RWPE1 (cell line): ENCODE measurements around the gene GAA.

ENCODE experiments used
- CTCF ChIA-PET: fragments of 350-600 bp; sonication (Branson Sonifier 250); formaldehyde crosslinking; extraction: SDS; loops from one replicate; lab custom pipeline; 2021; lab: Yijun Ruan, JAX
- POLR2A ChIA-PET: fragments of 400-600 bp; formaldehyde crosslinking; extraction: SDS; loops from one replicate; lab custom pipeline; 2020; ENCODE audit warnings: antibody characterized with exemption; ENCODE audit not compliant: low non-redundant PET; lab: Yijun Ruan, JAX
- DNase-seq: peaks from one replicate; pipeline ENCODE4 v3.0.0; 2012; ENCODE audit warnings: low spot score
- H3K27ac ChIP-seq: fragments of 450-650 bp; 2 replicates; pipeline ENCODE4 v1.5.1; 2017
- TF ChIP-seq, protein P1 (sequence below): fragments of 450-650 bp; conservative IDR thresholded peaks from 2 replicates; pipeline ENCODE4 v1.5.1; 2017; ENCODE audit warnings: low read depth, mild to moderate bottlenecking

GAA gene

DNA sequence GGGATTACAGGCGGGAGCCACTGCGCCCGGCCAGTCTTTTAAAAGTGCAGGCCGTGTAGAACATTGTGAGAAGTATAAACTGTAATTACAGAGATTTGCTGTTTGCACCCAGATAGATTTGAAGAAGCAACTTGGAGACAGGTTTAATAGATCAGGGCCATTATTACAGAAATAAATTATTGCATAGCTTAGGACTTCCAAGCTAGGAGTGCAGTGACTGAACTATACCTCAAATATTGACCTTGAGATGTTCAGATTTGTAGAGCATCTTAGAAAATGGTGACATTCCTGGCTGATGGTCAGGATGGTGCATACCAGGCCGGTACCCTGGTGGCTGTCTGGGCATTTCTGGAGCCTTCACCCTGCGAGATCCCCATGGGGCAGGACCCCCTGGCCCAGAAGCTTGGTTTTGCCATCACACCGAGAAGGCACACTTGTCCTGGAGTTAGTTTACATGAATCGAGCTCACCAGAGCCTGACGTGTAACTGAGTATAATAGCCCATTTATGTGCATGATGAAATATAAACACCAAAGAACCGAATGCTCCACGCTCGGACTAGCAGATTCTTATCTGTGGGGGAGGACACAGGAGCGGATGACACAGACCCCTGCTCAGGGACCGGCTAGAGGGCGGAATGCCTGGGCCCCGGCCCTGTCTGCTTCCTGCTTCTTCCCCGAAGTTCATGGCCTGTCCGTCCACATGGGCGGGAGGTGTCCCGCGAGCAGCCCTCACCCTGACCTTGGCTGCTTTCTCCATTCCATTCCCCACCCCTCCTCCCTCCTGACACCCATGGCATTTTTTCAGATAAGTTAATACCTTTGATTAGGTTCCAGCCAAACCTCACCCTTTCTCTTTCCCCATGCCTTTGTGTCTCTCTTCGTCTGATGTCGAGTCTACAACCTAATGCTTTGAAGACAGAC, 32.8 kb upstream of the GAA start:
- no peak overlapping the region for H3K27ac ChIP-seq
- POLR2A ChIA-PET: no interaction called here
- DNase-seq: no peak
- TF ChIP-seq, protein P1, sequence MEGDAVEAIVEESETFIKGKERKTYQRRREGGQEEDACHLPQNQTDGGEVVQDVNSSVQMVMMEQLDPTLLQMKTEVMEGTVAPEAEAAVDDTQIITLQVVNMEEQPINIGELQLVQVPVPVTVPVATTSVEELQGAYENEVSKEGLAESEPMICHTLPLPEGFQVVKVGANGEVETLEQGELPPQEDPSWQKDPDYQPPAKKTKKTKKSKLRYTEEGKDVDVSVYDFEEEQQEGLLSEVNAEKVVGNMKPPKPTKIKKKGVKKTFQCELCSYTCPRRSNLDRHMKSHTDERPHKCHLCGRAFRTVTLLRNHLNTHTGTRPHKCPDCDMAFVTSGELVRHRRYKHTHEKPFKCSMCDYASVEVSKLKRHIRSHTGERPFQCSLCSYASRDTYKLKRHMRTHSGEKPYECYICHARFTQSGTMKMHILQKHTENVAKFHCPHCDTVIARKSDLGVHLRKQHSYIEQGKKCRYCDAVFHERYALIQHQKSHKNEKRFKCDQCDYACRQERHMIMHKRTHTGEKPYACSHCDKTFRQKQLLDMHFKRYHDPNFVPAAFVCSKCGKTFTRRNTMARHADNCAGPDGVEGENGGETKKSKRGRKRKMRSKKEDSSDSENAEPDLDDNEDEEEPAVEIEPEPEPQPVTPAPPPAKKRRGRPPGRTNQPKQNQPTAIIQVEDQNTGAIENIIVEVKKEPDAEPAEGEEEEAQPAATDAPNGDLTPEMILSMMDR: no peak
- CTCF ChIA-PET: no interaction called here

DNA sequence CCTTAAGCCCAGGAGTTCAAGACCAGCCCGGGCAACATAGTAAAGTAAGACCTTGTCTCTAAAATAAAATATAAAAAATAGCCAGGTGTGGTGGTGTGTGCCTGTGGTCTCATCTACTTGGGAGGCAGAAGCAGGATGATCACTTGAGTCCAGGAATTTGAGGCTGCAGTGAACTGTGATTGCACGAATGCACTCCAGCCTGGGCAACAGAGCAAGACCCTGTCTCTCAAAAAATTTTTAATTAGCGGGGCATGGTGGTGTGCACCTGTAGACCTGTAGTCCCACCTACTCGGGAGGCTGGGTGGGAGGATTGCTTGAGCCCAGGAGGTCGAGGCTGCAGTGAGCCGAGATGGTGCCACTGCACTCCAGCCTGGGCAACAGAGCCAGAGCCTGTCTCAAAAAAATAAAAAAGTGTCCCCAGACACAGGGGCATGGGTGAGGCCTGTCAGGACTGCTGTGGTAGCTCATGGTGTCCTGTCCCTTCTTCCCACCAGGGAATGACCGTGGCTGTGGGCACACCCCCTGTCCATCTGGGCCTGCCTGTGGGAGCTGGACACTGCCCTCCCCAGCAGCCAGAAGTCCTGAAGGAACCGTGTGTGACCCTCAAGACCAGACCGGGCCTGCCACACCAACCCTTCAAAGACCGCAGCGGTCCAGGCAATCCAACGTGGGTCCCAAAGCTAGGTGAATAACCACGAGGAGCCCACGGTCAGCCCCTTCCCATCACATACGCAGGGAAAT, 30.8 kb upstream of the GAA start:
- CTCF ChIA-PET: interaction anchor here (0.6 kb wide), 1 partner anchor 215 kb away, joined by 4 read pairs; no protein-coding TSS in a partner anchor
- POLR2A ChIA-PET: no interaction called here
- TF ChIP-seq, protein P1: no peak

DNA sequence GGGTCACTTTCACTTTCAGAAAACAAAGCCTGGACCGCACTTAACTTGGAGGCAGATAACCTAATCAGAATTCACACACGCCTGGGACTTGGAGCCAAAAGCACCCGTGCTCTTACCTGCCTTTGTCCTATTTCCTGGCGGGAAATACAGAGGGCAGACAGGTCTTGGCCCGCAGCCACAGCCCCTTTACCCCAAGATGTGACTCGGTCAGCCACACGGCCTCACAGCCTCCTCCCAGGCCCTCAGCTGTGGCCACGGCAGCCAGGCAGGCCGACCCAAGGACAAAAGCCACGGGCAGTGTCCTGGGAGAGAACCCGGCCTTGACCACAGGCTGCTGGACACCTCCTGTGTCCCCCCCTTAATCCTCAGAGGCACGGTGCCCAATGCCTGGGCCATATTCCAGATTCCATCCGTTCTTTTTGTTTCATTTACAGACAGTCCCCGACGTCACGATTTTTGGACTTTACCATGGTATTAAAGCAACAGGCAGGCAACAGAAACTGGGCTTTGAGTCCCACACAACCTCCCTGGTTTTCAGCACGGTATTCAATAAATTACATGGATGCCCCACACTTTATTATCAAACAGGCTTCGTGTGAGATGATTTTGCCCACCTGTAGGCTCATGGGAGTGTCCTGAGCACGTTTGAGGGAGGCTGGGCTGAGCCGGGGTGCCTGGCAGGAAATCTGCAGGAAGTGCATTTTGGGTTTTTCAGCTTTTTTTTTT, 30.1 kb upstream of the GAA start:
- TF ChIP-seq, protein P1: no peak
- CTCF ChIA-PET: no interaction called here
- no peak for DNase-seq
- H3K27ac ChIP-seq: peak overlapping the region; percentile 11; the same call in 1 of the 2 replicates
- POLR2A ChIA-PET: no interaction called here

More for the DNA sequence above, 30.8 kb upstream of the GAA start:
- H3K27ac ChIP-seq: no peak overlapping the region; the same call in 1 of the 2 replicates
- no peak for DNase-seq

DNA sequence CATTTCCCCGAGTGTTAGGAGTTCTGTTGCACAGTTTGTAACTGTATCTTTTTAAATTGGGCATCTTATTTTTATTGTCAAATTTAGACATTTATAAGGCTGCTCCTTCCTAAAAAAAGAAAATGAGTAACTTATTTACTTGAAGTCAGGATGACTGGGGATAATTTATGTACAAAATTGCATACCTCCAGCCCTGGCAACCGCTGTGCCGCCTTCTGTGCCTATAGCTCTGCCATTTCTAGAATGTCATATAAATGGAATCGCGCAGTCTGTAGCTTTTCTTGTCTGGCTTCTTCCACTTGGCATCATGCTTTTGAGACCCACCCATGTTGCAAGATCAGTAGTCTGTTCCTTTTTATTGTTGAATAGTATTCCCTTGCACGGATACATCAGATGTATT, 29.0 kb upstream of the GAA start:
- TF ChIP-seq, protein P1: no peak
- POLR2A ChIA-PET: no interaction called here
- no peak overlapping the region for H3K27ac ChIP-seq
- DNase-seq: no peak
- CTCF ChIA-PET: no interaction called here

DNA sequence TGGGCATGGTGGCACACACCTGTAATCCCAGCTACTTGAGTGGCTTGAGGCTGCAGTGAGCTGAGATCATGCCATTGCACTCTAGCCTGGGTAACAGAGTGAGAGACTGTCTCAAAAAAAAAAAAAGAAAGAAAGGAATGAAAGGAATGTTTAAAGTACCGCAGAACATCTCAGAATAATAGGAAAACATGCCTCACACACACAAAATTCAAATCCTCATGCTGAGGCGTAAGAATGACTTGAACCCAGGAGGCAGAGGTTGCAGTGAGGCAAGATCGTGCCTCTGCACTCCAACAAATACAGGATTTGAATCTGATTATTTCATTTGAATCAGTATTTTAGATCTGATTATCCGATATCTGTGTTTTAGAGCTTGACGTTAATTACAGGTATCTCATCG, 21.3 kb upstream of the GAA start:
- TF ChIP-seq, protein P1: no peak
- no peak for DNase-seq
- ChIA-PET CTCF (interaction anchor here (0.7 kb wide), 1 partner anchor 225 kb away, joined by 3 read pairs; no protein-coding TSS in a partner anchor), POLR2A (no interaction called here)
- H3K27ac ChIP-seq: no peak overlapping the region

DNA sequence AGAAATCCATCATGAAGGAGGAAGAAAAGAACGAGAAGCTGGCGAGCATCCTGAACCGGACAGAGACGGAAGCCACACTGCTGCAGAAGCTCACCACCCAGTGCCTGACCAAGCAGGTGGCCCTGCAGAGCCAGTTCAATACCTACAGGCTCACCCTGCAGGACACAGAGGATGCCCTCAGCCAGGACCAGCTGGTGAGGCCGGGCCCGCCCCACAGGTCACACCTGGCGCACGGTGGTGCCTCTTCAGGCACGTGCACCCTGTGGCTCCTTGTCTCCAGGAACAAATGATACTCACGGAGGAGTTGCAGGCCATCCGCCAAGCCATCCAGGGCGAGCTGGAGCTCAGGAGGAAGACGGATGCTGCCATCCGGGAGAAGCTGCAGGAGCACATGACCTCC, 19.8 kb upstream of the GAA start:
- DNase-seq: no peak
- H3K27ac ChIP-seq: no peak overlapping the region
- CTCF ChIA-PET: interaction anchor here (0.6 to 2.4 kb wide), 4 partner anchors 19 to 74 kb away, joined by 3 to 14 read pairs (median 4); no protein-coding TSS in a partner anchor
- TF ChIP-seq, protein P1: no peak
- POLR2A ChIA-PET: no interaction called here
